ENCODE data around the gene TARS3.

DNA sequence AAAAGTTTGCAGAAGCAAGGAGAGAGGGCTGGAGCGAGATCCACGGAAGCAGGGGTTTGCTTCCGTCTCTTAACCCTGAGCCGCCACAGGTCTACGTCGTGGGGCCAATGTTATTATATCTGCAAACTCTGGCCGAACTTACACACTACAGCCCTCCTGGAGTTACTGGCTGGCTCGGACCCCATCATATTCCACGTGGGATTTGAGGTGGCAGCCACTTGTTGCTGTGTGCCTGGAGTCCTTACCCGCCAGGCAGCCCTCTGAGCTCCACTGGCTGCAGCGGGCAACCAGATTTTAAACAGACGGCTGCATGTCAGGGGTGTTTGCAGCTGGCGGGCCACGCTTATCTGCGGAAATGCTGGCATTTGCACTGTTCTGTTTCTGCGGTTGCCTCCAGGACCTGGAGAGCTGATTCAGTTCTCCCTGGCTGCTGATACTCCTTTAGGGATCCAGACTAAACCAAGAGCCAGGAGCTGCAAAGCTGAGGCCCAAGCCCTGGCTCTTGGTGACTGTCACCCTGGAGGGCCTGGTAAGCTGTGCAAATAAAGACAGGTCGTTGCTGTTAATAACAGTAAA is 106.8 kb downstream of the TARS3 start:
- TF ChIP-seq POLR2A (IDR thresholded peaks at IDR 0.05; ENCODE audit: low read length) = no peak
- no peak for TF ChIP-seq GATA1 (IDR thresholded peaks at IDR 0.05; ENCODE audit: low read depth, low read length)
